PFSK-1 (cell line): ENCODE measurements around the gene PAPPA2.

Source experiments
- FOXP2 ChIP-seq: optimal IDR thresholded peaks from 2 replicates; pipeline ENCODE3; 2011; ENCODE audit warnings: borderline replicate concordance, control low read depth, inconsistent platforms; ENCODE audit not compliant: insufficient read depth; ENCODE audit errors: extremely low read length, extremely low read depth
- POLR2AphosphoS5 ChIP-seq: IDR thresholded peaks from 2 replicates; pipeline ENCODE4 v1.6.1; 2012; ENCODE audit warnings: low read depth, mild to moderate bottlenecking, control low read depth, low read length, moderate library complexity
- TAF1 ChIP-seq: IDR thresholded peaks from 2 replicates; pipeline ENCODE4 v1.6.1; 2012; ENCODE audit warnings: low read length, control low read depth, borderline replicate concordance; ENCODE audit not compliant: insufficient read depth
- TF ChIP-seq, protein P1 (sequence below), 2 experiments: IDR thresholded peaks; 2 replicates each; pipeline versions ENCODE4 v1.6.1 to v1.8.0; 2011 to 2012; ENCODE audit warnings: low read depth in 2 of 2, low read length in 2 of 2, control low read depth in 1 of 2, inconsistent platforms in 1 of 2, mild to moderate bottlenecking in 1 of 2, moderate library complexity in 1 of 2; ENCODE audit not compliant: insufficient read depth in 1 of 2

DNA sequence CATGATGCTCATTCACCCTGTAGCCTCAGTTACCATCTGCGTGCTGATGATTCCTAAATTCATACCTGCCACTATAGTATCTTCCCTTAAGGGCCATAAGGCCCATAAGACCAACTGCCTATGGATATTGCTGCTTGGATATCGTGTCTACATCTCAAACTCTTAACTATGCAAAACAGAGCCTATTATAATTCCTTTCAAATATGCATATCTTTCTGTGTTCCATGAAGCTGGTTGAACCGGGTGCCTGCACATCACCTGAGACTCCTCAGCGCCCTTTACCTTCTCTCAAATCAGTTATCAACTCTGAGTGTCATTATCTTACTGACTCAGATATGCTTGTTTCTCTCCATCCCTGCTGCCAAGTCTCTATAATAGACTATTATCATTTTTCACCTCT is 311.2 kb downstream of the PAPPA2 start:
- TF ChIP-seq POLR2AphosphoS5 = no peak
- TF ChIP-seq TAF1 = no peak
- TF ChIP-seq, protein P1, sequence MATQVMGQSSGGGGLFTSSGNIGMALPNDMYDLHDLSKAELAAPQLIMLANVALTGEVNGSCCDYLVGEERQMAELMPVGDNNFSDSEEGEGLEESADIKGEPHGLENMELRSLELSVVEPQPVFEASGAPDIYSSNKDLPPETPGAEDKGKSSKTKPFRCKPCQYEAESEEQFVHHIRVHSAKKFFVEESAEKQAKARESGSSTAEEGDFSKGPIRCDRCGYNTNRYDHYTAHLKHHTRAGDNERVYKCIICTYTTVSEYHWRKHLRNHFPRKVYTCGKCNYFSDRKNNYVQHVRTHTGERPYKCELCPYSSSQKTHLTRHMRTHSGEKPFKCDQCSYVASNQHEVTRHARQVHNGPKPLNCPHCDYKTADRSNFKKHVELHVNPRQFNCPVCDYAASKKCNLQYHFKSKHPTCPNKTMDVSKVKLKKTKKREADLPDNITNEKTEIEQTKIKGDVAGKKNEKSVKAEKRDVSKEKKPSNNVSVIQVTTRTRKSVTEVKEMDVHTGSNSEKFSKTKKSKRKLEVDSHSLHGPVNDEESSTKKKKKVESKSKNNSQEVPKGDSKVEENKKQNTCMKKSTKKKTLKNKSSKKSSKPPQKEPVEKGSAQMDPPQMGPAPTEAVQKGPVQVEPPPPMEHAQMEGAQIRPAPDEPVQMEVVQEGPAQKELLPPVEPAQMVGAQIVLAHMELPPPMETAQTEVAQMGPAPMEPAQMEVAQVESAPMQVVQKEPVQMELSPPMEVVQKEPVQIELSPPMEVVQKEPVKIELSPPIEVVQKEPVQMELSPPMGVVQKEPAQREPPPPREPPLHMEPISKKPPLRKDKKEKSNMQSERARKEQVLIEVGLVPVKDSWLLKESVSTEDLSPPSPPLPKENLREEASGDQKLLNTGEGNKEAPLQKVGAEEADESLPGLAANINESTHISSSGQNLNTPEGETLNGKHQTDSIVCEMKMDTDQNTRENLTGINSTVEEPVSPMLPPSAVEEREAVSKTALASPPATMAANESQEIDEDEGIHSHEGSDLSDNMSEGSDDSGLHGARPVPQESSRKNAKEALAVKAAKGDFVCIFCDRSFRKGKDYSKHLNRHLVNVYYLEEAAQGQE (IDR thresholded peaks at IDR 0.05; ENCODE audit: insufficient read depth in 1 of 2, low read depth in 2 of 2, low read length in 2 of 2) = no peak
- no peak for TF ChIP-seq FOXP2
